Renal cortex interstitium (tissue), 11 donors: ENCODE measurements around the gene TTC33. TPM values are rescaled to one million over a fixed set of nuclear protein-coding genes. Genes with fewer than 3 reads are reported as not detected.

Source experiments
- DNase-seq, 11 donors: peaks; one replicate each; pipeline ENCODE4 v3.0.0-alpha.2; 2013; ENCODE audit warnings: low read depth in 9 of 11, low spot score in 4 of 11; ENCODE audit errors: extremely low read depth in 1 of 11
- polyA plus RNA-seq, 3 donors: library from polyadenylated mRNA; unstranded; fragments of 120-200 nt; gene quantifications; one replicate each; pipeline ENCODE4 v1.2.1, GENCODE V29; 2013; ENCODE audit not compliant: insufficient read length in 3 of 3

The TTC33 gene
- polyA plus RNA-seq, 3 donors = 33.3 to 39.8 (median 34.2) TPM

- DNase-seq = no peak
Measured at GRCh38 chr5:40485021-40485998, 270.5 kb downstream of the TTC33 start.

GRCh38 chr5:40484495-40484894 lies 271.3 kb downstream of the TTC33 start:
- DNase-seq = no peak

GRCh38 chr5:40483316-40483715 lies 272.4 kb downstream of the TTC33 start:
- no peak for DNase-seq

GRCh38 chr5:40481241-40481640 lies 274.5 kb downstream of the TTC33 start:
- no peak for DNase-seq

GRCh38 chr5:40480392-40480791 lies 275.4 kb downstream of the TTC33 start:
- DNase-seq = no peak

- no peak for DNase-seq
Measured at GRCh38 chr5:40479939-40480338, 275.8 kb downstream of the TTC33 start.

- no peak for DNase-seq
Measured at GRCh38 chr5:40478766-40479165, 277.0 kb downstream of the TTC33 start.

- no peak for DNase-seq
Measured at GRCh38 chr5:40477856-40478546, 277.8 kb downstream of the TTC33 start.

GRCh38 chr5:40475561-40475960 lies 280.2 kb downstream of the TTC33 start:
- DNase-seq = no peak

- no peak for DNase-seq
Measured at GRCh38 chr5:40474250-40474649, 281.5 kb downstream of the TTC33 start.

- DNase-seq = no peak
Measured at GRCh38 chr5:40465416-40465815, 290.3 kb downstream of the TTC33 start.

- no peak for DNase-seq
Measured at GRCh38 chr5:40464511-40464910, 291.2 kb downstream of the TTC33 start.

Other genes starting within 250 kb of the TTC33 start
- 10 to 100 TPM; 10.1 to 10.8 (median 10.7) TPM for gene PTGER4, start 76.0 kb downstream of the TTC33 start, polyA plus RNA-seq
- 10 to 100 TPM; 62.0 to 84.8 (median 81.7) TPM for gene PRKAA1, start 42.4 kb upstream of the TTC33 start, polyA plus RNA-seq
- gene RPL37, start 79.3 kb upstream of the TTC33 start, polyA plus RNA-seq = 1,000 to 10,000 TPM; 1,640 to 2,238 (median 1,988) TPM
- gene CARD6, start 85.4 kb upstream of the TTC33 start, polyA plus RNA-seq = 1 to 10 TPM; 2.5 to 2.8 (median 2.8) TPM
- gene C7, start 153.5 kb upstream of the TTC33 start, polyA plus RNA-seq = 100 to 1,000 TPM; 136 to 175 (median 167) TPM